PC-9 (cell line): ENCODE results near the gene JMJD8. TPM values are rescaled to one million over a fixed set of nuclear protein-coding genes. Genes with fewer than 3 reads are reported as not detected.

ENCODE experiments used
- BruUV-seq: library from RNA; stranded (reverse); fragments of 400-500 nt; replicated peaks from 2 replicates; lab custom pipeline; 2021; lab: Mats Ljungman, UMichigan
- CTCF ChIA-PET: fragments of 300-600 bp; sonication (Branson Sonifier 250); formaldehyde crosslinking; loops from one replicate; lab custom pipeline; 2022; ENCODE audit warnings: antibody characterized with exemption; lab: Charles Lee
- POLR2A ChIA-PET: fragments of 300-600 bp; sonication (Branson Sonifier 250); formaldehyde crosslinking; loops from one replicate; lab custom pipeline; 2022; ENCODE audit warnings: antibody characterized with exemption; ENCODE audit not compliant: unreplicated experiment; lab: Charles Lee
- DNase-seq, 2 experiments: peaks; one replicate each; pipeline versions ENCODE4 v3.0.0 to v3.0.0-alpha.2; 2015 to 2022; ENCODE audit warnings: mixed read lengths in 1 of 2
- H2AFZ ChIP-seq: fragments of 200-600 bp; sonication (generic); 2 replicates; pipeline ENCODE4 v1.8.1; 2017; ENCODE audit warnings: antibody characterized with exemption
- H3F3A ChIP-seq: fragments of 200-600 bp; sonication (generic); 2 replicates; pipeline ENCODE4 v1.8.1; 2017; ENCODE audit warnings: antibody characterized with exemption, mild to moderate bottlenecking, low read depth; ENCODE audit not compliant: insufficient read depth
- H3K27ac ChIP-seq: fragments of 200-600 bp; sonication (generic); 2 replicates; pipeline ENCODE4 v1.6.1; 2016; ENCODE audit warnings: mixed run types
- H3K27me3 ChIP-seq: fragments of 200-600 bp; sonication (generic); 2 replicates; pipeline ENCODE4 v1.6.1; 2016; ENCODE audit warnings: low read depth, mixed run types; ENCODE audit not compliant: insufficient read depth
- H3K36me3 ChIP-seq: fragments of 200-600 bp; sonication (generic); 2 replicates; pipeline ENCODE4 v1.6.1; 2016; ENCODE audit warnings: low read depth, mixed run types
- H3K4me1 ChIP-seq: fragments of 200-600 bp; sonication (generic); replicated peaks from 2 replicates; pipeline ENCODE4 v1.6.1; 2016; ENCODE audit warnings: mixed run types; ENCODE audit not compliant: insufficient read depth
- H3K4me2 ChIP-seq: fragments of 200-600 bp; sonication (generic); 2 replicates; pipeline ENCODE4 v1.6.1; 2017; ENCODE audit warnings: mixed run types
- H3K4me3 ChIP-seq: fragments of 200-600 bp; sonication (generic); 2 replicates; pipeline ENCODE4 v1.6.1; 2016; ENCODE audit warnings: mixed run types
- H3K79me2 ChIP-seq: fragments of 200-600 bp; sonication (generic); 2 replicates; pipeline ENCODE4 v1.6.1; 2017; ENCODE audit warnings: low read depth, mixed run types
- H3K9me2 ChIP-seq: fragments of 200-600 bp; sonication (generic); 2 replicates; pipeline ENCODE4 v1.8.1; 2017; ENCODE audit warnings: mild to moderate bottlenecking; ENCODE audit not compliant: insufficient read depth
- H3K9me3 ChIP-seq: fragments of 200-600 bp; sonication (generic); 2 replicates; pipeline ENCODE4 v1.8.1; 2016; ENCODE audit warnings: low read depth; ENCODE audit not compliant: insufficient read depth
- H4K20me1 ChIP-seq: fragments of 200-600 bp; sonication (generic); 2 replicates; pipeline ENCODE4 v1.8.1; 2017; ENCODE audit not compliant: insufficient read depth
- EZH2 ChIP-seq: fragments of 200-600 bp; sonication (generic); IDR thresholded peaks from 2 replicates; pipeline ENCODE4 v1.8.0; 2017; ENCODE audit warnings: antibody characterized with exemption, low read depth
- intact Hi-C: fragments of 100-400 bp; cut with micrococcal nuclease; formaldehyde crosslinking; loops from one replicate; pipeline ENCODE4 v1.10.0; 2022; ENCODE audit not compliant: unreplicated experiment
- total RNA-seq: library from RNA; stranded (reverse); gene quantifications from 2 replicates; pipeline ENCODE4 v1.2.3, GENCODE V29; 2021
- TF ChIP-seq, protein P1 (sequence below): fragments of 200-600 bp; sonication (generic); conservative IDR thresholded peaks from 2 replicates; pipeline ENCODE4 v1.6.1; 2017; ENCODE audit warnings: mixed run types, antibody characterized with exemption, mild to moderate bottlenecking, moderate library complexity

The JMJD8 gene
- total RNA-seq, 1 experiment from 2014 or later: 57.4 TPM

- intact Hi-C loops: no loop called here
- H3K27ac ChIP-seq: no peak overlapping the region
- ChIA-PET CTCF (interaction anchor here (0.6 kb wide), 1 partner anchor 334 kb away, joined by 6 read pairs; no protein-coding TSS in a partner anchor), POLR2A (interaction anchor here (0.6 kb wide), 1 partner anchor 37 kb away, joined by 4 read pairs; no protein-coding TSS in a partner anchor)
- BruUV-seq: no TSS peak
- TF ChIP-seq, protein P1, sequence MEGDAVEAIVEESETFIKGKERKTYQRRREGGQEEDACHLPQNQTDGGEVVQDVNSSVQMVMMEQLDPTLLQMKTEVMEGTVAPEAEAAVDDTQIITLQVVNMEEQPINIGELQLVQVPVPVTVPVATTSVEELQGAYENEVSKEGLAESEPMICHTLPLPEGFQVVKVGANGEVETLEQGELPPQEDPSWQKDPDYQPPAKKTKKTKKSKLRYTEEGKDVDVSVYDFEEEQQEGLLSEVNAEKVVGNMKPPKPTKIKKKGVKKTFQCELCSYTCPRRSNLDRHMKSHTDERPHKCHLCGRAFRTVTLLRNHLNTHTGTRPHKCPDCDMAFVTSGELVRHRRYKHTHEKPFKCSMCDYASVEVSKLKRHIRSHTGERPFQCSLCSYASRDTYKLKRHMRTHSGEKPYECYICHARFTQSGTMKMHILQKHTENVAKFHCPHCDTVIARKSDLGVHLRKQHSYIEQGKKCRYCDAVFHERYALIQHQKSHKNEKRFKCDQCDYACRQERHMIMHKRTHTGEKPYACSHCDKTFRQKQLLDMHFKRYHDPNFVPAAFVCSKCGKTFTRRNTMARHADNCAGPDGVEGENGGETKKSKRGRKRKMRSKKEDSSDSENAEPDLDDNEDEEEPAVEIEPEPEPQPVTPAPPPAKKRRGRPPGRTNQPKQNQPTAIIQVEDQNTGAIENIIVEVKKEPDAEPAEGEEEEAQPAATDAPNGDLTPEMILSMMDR: no peak
- no peaks in the 10 kb centered on the region for H3K27me3 ChIP-seq
- no peak overlapping the region for H2AFZ ChIP-seq
- H3K4me2 ChIP-seq: no peak overlapping the region
- H3K9me3 ChIP-seq: no peaks in the 10 kb centered on the region
- H3F3A ChIP-seq: peaks cover 16% of the 10 kb centered on the region; the same call in 1 of the 2 replicates
- H3K4me3 ChIP-seq: no peak overlapping the region
- H4K20me1 ChIP-seq: no peaks in the 10 kb centered on the region; the same call in 1 of the 2 replicates
- no peaks in the 10 kb centered on the region for H3K36me3 ChIP-seq
- H3K79me2 ChIP-seq: peaks cover 21% of the 10 kb centered on the region
- no peaks in the 10 kb centered on the region for H3K9me2 ChIP-seq
- DNase-seq: no peak
- peaks cover 9% of the 10 kb centered on the region; the same call in 1 of the 2 replicates for H3K4me1 ChIP-seq
These were observed 12.6 kb downstream of the JMJD8 start for GRCh38 chr16:671353-672131.

DNA sequence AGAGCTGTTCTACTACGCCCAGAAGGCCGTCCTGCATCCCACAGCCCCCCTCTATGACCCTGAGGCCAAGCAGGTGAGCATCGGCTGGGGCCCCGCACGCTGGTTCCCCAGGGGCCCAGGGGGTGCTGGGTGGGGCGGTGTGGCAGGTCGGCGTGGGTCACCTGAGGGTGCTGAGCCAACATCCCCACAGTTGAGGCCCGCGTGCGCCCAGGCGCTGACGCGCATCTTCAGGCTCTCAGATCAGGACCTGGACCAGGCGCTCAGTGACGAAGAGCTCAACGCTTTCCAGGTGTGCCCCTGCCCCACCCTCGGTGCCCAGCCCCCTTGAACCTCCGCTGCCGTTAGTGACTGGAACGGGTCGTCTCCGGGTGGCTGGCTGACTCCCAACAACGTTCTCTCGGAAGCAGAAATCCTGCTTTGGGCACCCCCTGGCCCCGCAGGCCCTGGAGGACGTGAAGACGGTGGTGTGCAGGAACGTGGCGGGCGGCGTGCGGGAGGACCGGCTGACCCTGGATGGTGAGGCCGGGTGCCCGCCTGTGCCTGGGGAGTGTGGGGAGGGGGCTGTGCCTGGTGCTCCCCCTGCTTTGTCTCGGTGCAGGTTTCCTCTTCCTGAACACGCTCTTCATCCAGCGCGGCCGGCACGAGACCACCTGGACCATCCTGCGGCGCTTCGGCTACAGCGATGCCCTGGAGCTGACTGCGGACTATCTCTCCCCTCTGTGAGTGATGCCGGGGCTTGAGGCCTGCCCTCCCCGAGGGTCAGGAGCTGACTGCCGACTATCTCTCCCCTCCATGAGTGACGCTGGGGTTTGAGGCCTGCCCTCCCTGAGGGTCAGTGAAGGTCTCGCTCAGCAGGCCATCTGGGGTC is 13.4 kb downstream of the JMJD8 start:
- CTCF ChIA-PET: interaction anchor here (0.6 kb wide), 1 partner anchor 334 kb away, joined by 6 read pairs; no protein-coding TSS in a partner anchor
- no peaks in the 10 kb centered on the region; the same call in 1 of the 2 replicates for H4K20me1 ChIP-seq
- intact Hi-C loops: no loop called here
- H3K4me3 ChIP-seq: no peak overlapping the region
- H3K36me3 ChIP-seq: no peaks in the 10 kb centered on the region
- TF ChIP-seq, protein P1: no peak
- TF ChIP-seq EZH2: no peak
- no peak overlapping the region for H2AFZ ChIP-seq
- POLR2A ChIA-PET: interaction anchor here (0.6 kb wide), 2 partner anchors 38 to 300 kb away, joined by 3 to 4 read pairs; no protein-coding TSS in a partner anchor
- H3K4me2 ChIP-seq: no peak overlapping the region
- H3K79me2 ChIP-seq: peaks cover 21% of the 10 kb centered on the region
- peaks cover 16% of the 10 kb centered on the region; the same call in 1 of the 2 replicates for H3F3A ChIP-seq
- H3K4me1 ChIP-seq: peaks cover 9% of the 10 kb centered on the region; the same call in 1 of the 2 replicates
- H3K9me2 ChIP-seq: no peaks in the 10 kb centered on the region
- H3K27ac ChIP-seq: no peak overlapping the region
- H3K27me3 ChIP-seq: no peaks in the 10 kb centered on the region
- no TSS peak for BruUV-seq
- no peaks in the 10 kb centered on the region for H3K9me3 ChIP-seq
- no peak for DNase-seq

DNA sequence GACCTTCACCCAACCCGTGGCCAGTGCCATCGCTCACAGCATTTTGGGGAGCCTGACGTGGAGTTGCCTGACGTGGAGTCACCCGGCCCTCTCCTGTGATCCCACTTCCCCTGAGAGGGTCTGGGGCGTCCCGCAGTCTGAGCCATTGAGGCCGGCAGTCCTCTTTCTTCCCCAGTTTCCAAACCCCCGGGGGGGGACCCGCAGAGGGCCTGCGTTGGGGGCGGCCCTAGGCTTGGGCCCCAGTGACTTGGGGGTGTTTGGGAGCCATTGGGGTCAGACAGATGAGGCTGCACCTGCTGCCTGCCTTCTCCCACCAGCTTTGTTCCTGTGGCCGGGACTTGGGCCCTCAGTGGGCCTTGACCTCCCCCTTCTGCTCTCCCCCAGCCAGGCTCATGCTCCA is 14.5 kb downstream of the JMJD8 start:
- H4K20me1 ChIP-seq: no peaks in the 10 kb centered on the region; the same call in 1 of the 2 replicates
- peaks cover 16% of the 10 kb centered on the region; the same call in 1 of the 2 replicates for H3F3A ChIP-seq
- CTCF ChIA-PET: no interaction called here
- BruUV-seq: no TSS peak
- H2AFZ ChIP-seq: no peak overlapping the region
- no peaks in the 10 kb centered on the region for H3K36me3 ChIP-seq
- POLR2A ChIA-PET: no interaction called here
- H3K27me3 ChIP-seq: no peaks in the 10 kb centered on the region
- no peaks in the 10 kb centered on the region for H3K9me3 ChIP-seq
- TF ChIP-seq, protein P1: no peak
- TF ChIP-seq EZH2: no peak
- no peaks in the 10 kb centered on the region for H3K9me2 ChIP-seq
- intact Hi-C loops: loop anchor here (1.0 to 5.0 kb wide), 2 partner anchors 8 to 42 kb away; no protein-coding TSS in a partner anchor
- peaks cover 21% of the 10 kb centered on the region for H3K79me2 ChIP-seq
- peaks cover 9% of the 10 kb centered on the region; the same call in 1 of the 2 replicates for H3K4me1 ChIP-seq
- no peak overlapping the region for H3K4me3 ChIP-seq
- H3K27ac ChIP-seq: no peak overlapping the region
- DNase-seq: no peak
- H3K4me2 ChIP-seq: peak overlapping the region; percentile 96; the same call in 1 of the 2 replicates
